GM18505 (cell line): ENCODE results near the gene JAZF1.
"Not testable (repeated sequence)": the region's sequence is repeated elsewhere in the genome, so short reads cannot be mapped to it uniquely, and the experiment has no call there.

Experiments used
- ATAC-seq: cut with Tn5 transposase; IDR thresholded peaks from one replicate; pipeline ENCODE4 v1.9.1; 2021; ENCODE audit not compliant: unreplicated experiment
- POLR2A ChIP-seq: IDR thresholded peaks from 4 replicates; pipeline ENCODE4 v1.6.1; 2011; ENCODE audit warnings: borderline replicate concordance; ENCODE audit not compliant: insufficient read depth, insufficient read length; ENCODE audit errors: extremely low read depth

The JAZF1 gene

GRCh38 chr7:27943241-27943640 lies 237.4 kb downstream of the JAZF1 start:
- no peak for TF ChIP-seq POLR2A
- no peak for ATAC-seq

DNA sequence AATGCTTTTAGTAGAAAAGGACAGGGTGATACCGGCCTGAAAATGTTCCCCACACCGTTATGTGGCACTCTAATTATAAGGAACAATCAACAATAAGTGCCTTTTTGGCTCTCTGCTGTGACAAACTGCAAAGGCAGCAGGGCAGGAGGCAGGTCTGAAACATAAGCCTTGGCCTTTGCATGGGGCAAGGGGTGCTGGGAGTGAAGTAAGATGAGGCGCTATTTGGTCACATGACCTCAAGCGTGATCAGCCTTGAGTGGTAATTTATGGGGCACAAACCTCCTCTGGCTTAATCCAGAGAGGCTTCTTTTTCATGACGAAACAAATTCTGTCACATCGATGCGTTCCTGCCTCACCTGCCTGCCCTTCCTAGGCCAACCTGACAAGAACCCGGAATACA lies 237.9 kb downstream of the JAZF1 start:
- ATAC-seq, result no peak
- TF ChIP-seq POLR2A, result no peak

DNA sequence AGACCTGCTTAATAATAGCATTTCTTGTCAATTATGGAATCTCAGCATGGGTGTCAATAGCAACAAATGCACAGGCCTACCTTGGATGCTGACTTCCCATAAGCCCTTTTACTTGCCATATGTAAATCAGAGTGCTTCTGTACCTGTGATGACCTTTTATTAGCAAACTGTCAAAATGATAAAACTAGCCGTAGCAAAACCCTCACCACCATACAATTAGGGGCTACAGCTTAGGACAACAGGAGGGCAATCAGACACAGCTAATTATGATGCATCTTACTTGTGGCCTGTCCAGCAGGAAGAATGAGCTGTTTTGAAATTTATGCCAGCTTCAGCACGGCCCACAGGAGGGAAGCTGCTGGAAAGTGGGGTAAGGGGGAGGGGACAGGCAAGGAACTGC lies 239.1 kb downstream of the JAZF1 start:
- ATAC-seq, result no peak
- no peak for TF ChIP-seq POLR2A

DNA sequence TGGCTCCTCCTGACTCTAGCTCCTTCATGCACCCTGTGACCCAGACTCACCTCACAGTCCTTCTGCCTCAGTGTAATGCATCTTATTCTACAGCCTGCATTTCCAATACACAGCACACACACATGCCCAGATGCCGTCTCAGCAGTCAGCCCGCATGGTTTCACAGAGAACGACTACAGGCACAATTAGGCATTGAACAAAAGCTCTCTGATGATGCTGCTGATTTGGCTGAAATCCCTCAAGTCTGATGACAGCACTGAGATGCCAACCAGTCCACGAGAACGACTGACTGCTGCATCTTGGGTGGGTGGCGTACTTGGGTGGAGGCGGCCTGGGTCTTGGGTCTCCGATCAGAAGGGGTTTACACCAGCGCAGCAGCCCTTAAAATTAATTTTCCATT lies 240.3 kb downstream of the JAZF1 start:
- ATAC-seq, result no peak
- TF ChIP-seq POLR2A, result no peak

- ATAC-seq, result no peak
- no peak for TF ChIP-seq POLR2A
Observed at GRCh38 chr7:27939893-27940292, 240.7 kb downstream of the JAZF1 start.

GRCh38 chr7:27936768-27937102 lies 243.9 kb downstream of the JAZF1 start:
- no peak for TF ChIP-seq POLR2A
- ATAC-seq, result no peak

- no peak for TF ChIP-seq POLR2A
- ATAC-seq, result no peak
Observed at GRCh38 chr7:27936047-27936767, 244.4 kb downstream of the JAZF1 start.

- ATAC-seq, result no peak
- TF ChIP-seq POLR2A, result no peak
Observed at GRCh38 chr7:27933671-27934565, 246.7 kb downstream of the JAZF1 start.

DNA sequence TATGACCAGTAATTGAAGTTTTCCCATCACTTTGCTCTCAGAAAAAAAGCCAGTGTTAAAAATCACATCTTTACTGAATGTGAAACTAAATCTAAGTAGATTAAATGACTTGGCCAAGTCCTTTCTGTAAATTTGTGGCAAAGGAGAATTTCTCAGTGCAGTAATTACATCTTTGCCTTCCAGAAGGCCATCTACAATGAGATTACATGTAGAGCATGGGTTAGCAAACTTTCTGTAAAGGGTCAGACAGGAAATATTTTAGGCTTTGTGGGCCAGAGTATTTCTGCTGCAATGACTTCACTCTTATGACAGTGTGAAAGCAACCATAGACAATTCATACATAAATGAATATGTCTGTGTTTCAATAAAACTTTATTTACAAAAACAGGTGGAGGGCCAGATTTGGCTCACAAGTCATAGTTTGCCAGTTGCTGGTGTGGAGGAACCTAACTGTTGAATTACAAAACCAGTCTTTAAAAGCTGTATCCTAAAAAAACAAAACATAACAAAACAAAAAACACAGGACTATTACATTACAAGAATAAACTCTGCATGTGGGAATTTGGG lies 249.6 kb downstream of the JAZF1 start:
- ATAC-seq, result no peak
- no peak for TF ChIP-seq POLR2A

GRCh38 chr7:27929127-27929526 lies 251.5 kb downstream of the JAZF1 start:
- no peak for ATAC-seq
- TF ChIP-seq POLR2A, result no peak

- no peak for ATAC-seq
- no peak for TF ChIP-seq POLR2A
Observed at GRCh38 chr7:27928001-27928400, 252.6 kb downstream of the JAZF1 start.

GRCh38 chr7:27925573-27926201 lies 254.9 kb downstream of the JAZF1 start:
- no peak for ATAC-seq
- no peak for TF ChIP-seq POLR2A

DNA sequence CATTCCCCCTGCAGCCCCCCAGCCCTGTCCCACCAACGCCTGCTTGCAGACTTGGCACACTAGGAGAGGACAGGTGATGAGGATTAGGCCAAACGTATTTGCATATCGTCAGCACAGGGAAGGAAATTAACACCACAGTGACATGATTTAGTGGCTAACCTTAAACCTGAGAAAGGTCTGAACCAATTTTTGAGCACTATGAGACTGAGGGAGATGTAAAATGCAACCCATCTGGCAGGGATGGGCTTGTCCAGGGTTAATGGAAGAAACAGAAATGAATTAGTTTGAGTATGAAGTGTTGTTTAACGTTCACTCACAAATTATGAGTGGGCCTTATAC lies 257.0 kb downstream of the JAZF1 start:
- no peak for TF ChIP-seq POLR2A
- no peak for ATAC-seq

GRCh38 chr7:27922907-27923641 lies 257.5 kb downstream of the JAZF1 start:
- TF ChIP-seq POLR2A, result no peak
- no peak for ATAC-seq

- ATAC-seq, result not testable (repeated sequence)
Observed at GRCh38 chr7:27922389-27922788, 258.2 kb downstream of the JAZF1 start.
